ENCODE results near the gene TNRC18.
"Not testable (repeated sequence)": the region's sequence is repeated elsewhere in the genome, so short reads cannot be mapped to it uniquely, and the experiment has no call there.

The TNRC18 gene

GRCh38 chr7:5315761-5316160, 107.9 kb downstream of the TNRC18 start:
- no peak for DNase-seq (ENCODE audit: low read depth)

DNA sequence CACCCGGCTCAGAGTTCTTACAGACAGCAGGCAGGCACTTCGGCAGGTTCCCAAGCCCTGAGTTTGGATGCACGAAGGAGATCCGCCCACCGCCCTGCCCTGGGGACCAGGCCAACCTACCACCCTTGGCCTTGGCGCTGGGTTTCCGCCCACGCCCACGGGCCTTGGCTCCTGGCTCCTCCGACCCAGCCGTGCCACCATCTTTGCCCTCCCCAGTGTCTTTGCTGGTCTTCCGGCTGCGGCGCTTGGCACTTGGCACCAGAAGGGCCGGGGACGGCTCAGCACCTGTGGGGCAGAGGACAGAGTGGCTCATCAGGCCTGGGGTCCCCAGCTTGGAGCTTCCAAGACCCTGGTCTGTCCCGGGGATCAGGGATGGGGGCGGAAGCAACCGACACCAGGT, 108.8 kb downstream of the TNRC18 start:
- DNase-seq (ENCODE audit: low read depth): no peak

GRCh38 chr7:5313076-5313885, 110.4 kb downstream of the TNRC18 start:
- DNase-seq (ENCODE audit: low read depth): not testable (repeated sequence)

GRCh38 chr7:5312276-5313070, 111.2 kb downstream of the TNRC18 start:
- DNase-seq (ENCODE audit: low read depth): not testable (repeated sequence)

DNA sequence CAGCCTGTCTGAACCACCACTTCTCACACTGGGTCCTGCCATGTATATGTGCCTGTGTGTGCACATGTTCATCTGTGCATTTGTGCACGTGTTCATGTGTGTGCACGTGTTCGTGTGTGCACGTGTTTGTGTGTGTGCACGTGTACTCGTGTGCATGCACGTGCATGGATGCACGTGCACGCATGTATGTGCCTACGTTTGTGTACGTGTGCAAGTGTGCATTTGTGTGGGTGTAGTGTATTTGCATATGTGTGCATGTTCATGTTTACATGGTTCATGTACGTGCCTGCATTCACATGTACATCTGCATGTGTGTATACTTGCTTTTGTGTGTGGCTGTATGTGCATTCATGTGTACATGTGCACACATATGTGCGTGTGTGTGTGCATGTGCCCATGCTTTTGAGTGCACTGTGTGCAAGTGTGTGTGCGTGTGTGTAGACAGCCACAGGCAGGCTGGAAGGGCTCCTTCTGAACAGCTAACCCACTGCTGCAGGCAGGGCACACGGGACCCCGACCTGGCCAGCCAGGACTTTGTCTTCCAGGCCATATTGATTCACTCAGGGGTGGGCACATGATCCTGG, 112.7 kb downstream of the TNRC18 start:
- no peak for DNase-seq (ENCODE audit: low read depth)

DNA sequence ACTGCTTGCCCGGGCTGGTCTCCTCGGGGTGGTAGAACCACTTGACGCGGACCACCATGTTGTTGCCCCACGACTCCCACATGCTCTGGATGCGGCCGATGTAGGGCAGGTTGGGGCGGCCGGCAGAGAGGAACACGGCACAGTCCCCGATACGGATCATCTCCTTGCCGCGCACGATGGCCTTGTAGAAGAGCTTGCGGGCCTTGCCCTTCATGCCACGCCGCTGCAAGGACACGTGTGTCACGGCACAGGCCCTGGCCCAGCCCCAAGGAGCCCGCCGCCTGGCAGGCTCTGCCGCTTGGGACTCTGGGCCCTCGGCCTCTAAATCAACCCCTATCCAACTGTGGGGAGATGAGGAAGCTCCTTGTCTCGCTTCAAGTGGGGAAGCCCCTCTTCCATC, 114.5 kb downstream of the TNRC18 start:
- DNase-seq (ENCODE audit: low read depth): no peak

GRCh38 chr7:5307221-5308142, 116.2 kb downstream of the TNRC18 start:
- not testable (repeated sequence) for DNase-seq (ENCODE audit: low read depth)

- DNase-seq (ENCODE audit: low read depth): not testable (repeated sequence)
These were observed 118.6 kb downstream of the TNRC18 start for GRCh38 chr7:5305050-5305449.

- no peak for DNase-seq (ENCODE audit: low read depth)
These were observed 119.8 kb downstream of the TNRC18 start for GRCh38 chr7:5303591-5304505.

GRCh38 chr7:5303061-5303460, 120.6 kb downstream of the TNRC18 start:
- no peak for DNase-seq (ENCODE audit: low read depth)

- DNase-seq (ENCODE audit: low read depth): no peak
These were observed 121.1 kb downstream of the TNRC18 start for GRCh38 chr7:5302577-5302976.

- DNase-seq (ENCODE audit: low read depth): no peak
These were observed 123.3 kb downstream of the TNRC18 start for GRCh38 chr7:5300366-5300765.

GRCh38 chr7:5296611-5297226, 126.9 kb downstream of the TNRC18 start:
- DNase-seq (ENCODE audit: low read depth): no peak

GRCh38 chr7:5296015-5296610, 127.5 kb downstream of the TNRC18 start:
- no peak for DNase-seq (ENCODE audit: low read depth)

- no peak for DNase-seq (ENCODE audit: low read depth)
These were observed 128.3 kb downstream of the TNRC18 start for GRCh38 chr7:5295039-5296014.

GRCh38 chr7:5294169-5294987, 129.3 kb downstream of the TNRC18 start:
- DNase-seq (ENCODE audit: low read depth): no peak

- DNase-seq (ENCODE audit: low read depth): not testable (repeated sequence)
These were observed 131.8 kb downstream of the TNRC18 start for GRCh38 chr7:5291711-5292335.

Data from ELR (cell line).